T-helper 2 cell treated with Interferon-gamma antibody and Interleukin-4, amounts not matched to agents 100 ng/mL and 5 ng/mL, for 36 hours (primary cell): Measurements from ENCODE around the gene INPP4B. TPM values are rescaled to one million over a fixed set of nuclear protein-coding genes. Genes with fewer than 3 reads are reported as not detected.

Experiments used
- intact Hi-C: fragments of 100-400 bp; cut with micrococcal nuclease; formaldehyde crosslinking; loops from one replicate; pipeline ENCODE4 v1.15.1; 2023
- total RNA-seq: library from RNA; stranded (reverse); gene quantifications from 2 replicates; pipeline ENCODE4 v1.2.3, GENCODE V29; 2022

INPP4B gene
- 103 and 104 TPM in 2 replicates for total RNA-seq

GRCh38 chr4:142846108-142846728 lies at the start of gene INPP4B:
Gene INPP4B (minus strand): TSS chr4:142846301.
- intact Hi-C loops = loop anchor here (1.0 to 10.0 kb wide), 10 partner anchors 279 to 1981 kb away; partner anchors contain the start of genes SMARCA5, USP38 and ZNF330

- intact Hi-C loops = no loop called here
These were observed 46.9 kb upstream of the INPP4B start for GRCh38 chr4:142893012-142893411.

- intact Hi-C loops = no loop called here
These were observed 40.5 kb upstream of the INPP4B start for GRCh38 chr4:142886566-142886965.

- intact Hi-C loops = no loop called here
These were observed 37.1 kb upstream of the INPP4B start for GRCh38 chr4:142883040-142883832.

GRCh38 chr4:142882159-142882558 lies 36.1 kb upstream of the INPP4B start:
- intact Hi-C loops = no loop called here

- intact Hi-C loops = no loop called here
These were observed 35.2 kb upstream of the INPP4B start for GRCh38 chr4:142881331-142881730.

- intact Hi-C loops = no loop called here
These were observed 29.0 kb upstream of the INPP4B start for GRCh38 chr4:142875117-142875516.

- intact Hi-C loops = no loop called here
These were observed 28.6 kb upstream of the INPP4B start for GRCh38 chr4:142874684-142875083.

- intact Hi-C loops = no loop called here
These were observed 20.6 kb upstream of the INPP4B start for GRCh38 chr4:142866685-142867084.

GRCh38 chr4:142861351-142861750 lies 15.2 kb upstream of the INPP4B start:
- intact Hi-C loops = no loop called here

GRCh38 chr4:142858965-142859364 lies 12.9 kb upstream of the INPP4B start:
- intact Hi-C loops = no loop called here

- intact Hi-C loops = no loop called here
These were observed 12.3 kb upstream of the INPP4B start for GRCh38 chr4:142858446-142858845.

- intact Hi-C loops = no loop called here
These were observed 10.5 kb upstream of the INPP4B start for GRCh38 chr4:142856576-142856975.

- intact Hi-C loops = no loop called here
These were observed 4.4 kb upstream of the INPP4B start for GRCh38 chr4:142850478-142850877.

GRCh38 chr4:142846729-142847596 lies 862 bp upstream of the INPP4B start:
- intact Hi-C loops = loop anchor here (1.0 to 10.0 kb wide), 12 partner anchors 280 to 1982 kb away; partner anchors contain the start of genes SMARCA5, USP38 and ZNF330

GRCh38 chr4:142845293-142846107 lies 601 bp downstream of the INPP4B start:
- intact Hi-C loops = loop anchor here (1.0 to 10.0 kb wide), 10 partner anchors 278 to 1981 kb away; partner anchors contain the start of genes SMARCA5, USP38 and ZNF330

- intact Hi-C loops = loop anchor here (5.0 to 10.0 kb wide), 6 partner anchors 122 to 1980 kb away; partner anchors contain the start of gene ZNF330
These were observed 1.3 kb downstream of the INPP4B start for GRCh38 chr4:142844782-142845181.

- intact Hi-C loops = loop anchor here (1.0 to 10.0 kb wide), 7 partner anchors 118 to 1976 kb away; partner anchors contain the start of gene ZNF330
These were observed 5.5 kb downstream of the INPP4B start for GRCh38 chr4:142840516-142841123.

GRCh38 chr4:142838778-142839177 lies 7.3 kb downstream of the INPP4B start:
- intact Hi-C loops = no loop called here

GRCh38 chr4:142832022-142832421 lies 14.1 kb downstream of the INPP4B start:
- intact Hi-C loops = no loop called here
